IMR-90 (cell line): ENCODE data around the gene AMFR. TPM values are rescaled to one million over a fixed set of nuclear protein-coding genes. Genes with fewer than 3 reads are reported as not detected.

Experiments used
- ATAC-seq: fragments of 200-7000 bp; cut with Tn5 transposase; 2 replicates; pipeline ENCODE4 v1.9.1; 2020; ENCODE audit warnings: low read depth, mild to moderate bottlenecking, moderate library complexity
- BruUV-seq: library from RNA; stranded (reverse); fragments of 400-500 nt; replicated peaks from 2 replicates; lab custom pipeline; 2021; lab: Mats Ljungman, UMichigan
- CTCF ChIA-PET: fragments of 300-600 bp; formaldehyde crosslinking; extraction: SDS; loops from one replicate; lab custom pipeline; 2021; ENCODE audit warnings: antibody characterized with exemption; lab: Yijun Ruan, JAX
- POLR2A ChIA-PET: fragments of 300-600 bp; sonication (Branson Sonifier 250); formaldehyde crosslinking; loops from one replicate; lab custom pipeline; 2022; ENCODE audit warnings: antibody characterized with exemption; ENCODE audit not compliant: unreplicated experiment; lab: Charles Lee
- DNase-seq: peaks from one replicate; pipeline ENCODE4 v3.0.0; 2013
- H2AFZ ChIP-seq: replicated peaks from 2 replicates; pipeline ENCODE3; 2013; ENCODE audit warnings: low read length, mild to moderate bottlenecking; ENCODE audit not compliant: poor library complexity
- H2AK5ac ChIP-seq: 2 replicates; pipeline ENCODE4 v1.6.1; 2013; ENCODE audit warnings: low read depth, low read length, inconsistent platforms
- H2AK9ac ChIP-seq: replicated peaks from 2 replicates; pipeline ENCODE3; 2013; ENCODE audit warnings: mild to moderate bottlenecking, low read depth, low read length, moderate library complexity; ENCODE audit not compliant: poor library complexity
- H2BK120ac ChIP-seq: 2 replicates; pipeline ENCODE4 v1.6.1; 2013; ENCODE audit warnings: low read depth, low read length, inconsistent platforms
- H2BK15ac ChIP-seq: 3 replicates; pipeline ENCODE4 v1.6.1; 2013; ENCODE audit warnings: low read depth, low read length, inconsistent platforms
- H2BK20ac ChIP-seq: 2 replicates; pipeline ENCODE4 v1.6.1; 2013; ENCODE audit warnings: low read depth, mild to moderate bottlenecking, inconsistent platforms, low read length, moderate library complexity
- H2BK5ac ChIP-seq: 2 replicates; pipeline ENCODE4 v1.6.1; 2013; ENCODE audit warnings: mild to moderate bottlenecking, low read depth, low read length, inconsistent platforms; ENCODE audit not compliant: poor library complexity, severe bottlenecking
- H3K14ac ChIP-seq: replicated peaks from 2 replicates; pipeline ENCODE4 v1.6.1; 2013; ENCODE audit warnings: low read depth, low read length, inconsistent platforms
- H3K18ac ChIP-seq: 2 replicates; pipeline ENCODE4 v1.6.1; 2013; ENCODE audit warnings: low read depth, low read length, control low read depth
- H3K23ac ChIP-seq: 2 replicates; pipeline ENCODE4 v1.6.1; 2013; ENCODE audit warnings: low read depth, low read length, inconsistent platforms
- H3K27ac ChIP-seq: 2 replicates; pipeline ENCODE4 v1.5.1; 2013; ENCODE audit warnings: mild to moderate bottlenecking, control low read depth, low read length; ENCODE audit not compliant: insufficient read depth
- H3K27me3 ChIP-seq: 2 replicates; pipeline ENCODE4 v1.6.1; 2013; ENCODE audit warnings: low read length; ENCODE audit not compliant: control insufficient read depth, insufficient read depth
- H3K36me3 ChIP-seq: 2 replicates; pipeline ENCODE4 v1.6.1; 2013; ENCODE audit warnings: low read length, mixed read lengths; ENCODE audit not compliant: control insufficient read depth, insufficient read depth
- H3K4ac ChIP-seq: 2 replicates; pipeline ENCODE4 v1.6.1; 2013; ENCODE audit warnings: low read depth, low read length, inconsistent platforms
- H3K4me1 ChIP-seq: 2 replicates; pipeline ENCODE4 v1.6.1; 2013; ENCODE audit warnings: low read length, mixed read lengths; ENCODE audit not compliant: control insufficient read depth, insufficient read depth
- H3K4me2 ChIP-seq: 2 replicates; pipeline ENCODE4 v1.6.1; 2013; ENCODE audit warnings: low read depth, mild to moderate bottlenecking, control low read depth, low read length, moderate library complexity
- H3K4me3 ChIP-seq: 2 replicates; pipeline ENCODE4 v1.5.1; 2013; ENCODE audit warnings: low read depth, mild to moderate bottlenecking, control low read depth, low read length, moderate library complexity; ENCODE audit not compliant: insufficient read depth
- H3K56ac ChIP-seq: 2 replicates; pipeline ENCODE4 v1.6.1; 2013; ENCODE audit warnings: low read length, inconsistent platforms; ENCODE audit not compliant: insufficient read depth; ENCODE audit errors: extremely low read depth
- H3K79me1 ChIP-seq, 2 experiments: 2 replicates each; pipeline ENCODE4 v1.6.1; 2013; ENCODE audit warnings: low read length in 2 of 2, inconsistent platforms in 1 of 2, low read depth in 1 of 2
- H3K9ac ChIP-seq: 2 replicates; pipeline ENCODE4 v1.6.1; 2013; ENCODE audit warnings: low read depth, low read length, control low read depth
- H3K9me1 ChIP-seq: 2 replicates; pipeline ENCODE4 v1.6.1; 2013; ENCODE audit warnings: low read length, inconsistent platforms; ENCODE audit not compliant: insufficient read depth
- H3K9me3 ChIP-seq: 2 replicates; pipeline ENCODE4 v1.6.1; 2013; ENCODE audit warnings: low read length; ENCODE audit not compliant: control insufficient read depth, insufficient read depth
- H4K20me1 ChIP-seq: 2 replicates; pipeline ENCODE4 v1.6.1; 2013; ENCODE audit warnings: low read length, inconsistent platforms; ENCODE audit not compliant: insufficient read depth
- H4K5ac ChIP-seq: 2 replicates; pipeline ENCODE4 v1.6.1; 2013; ENCODE audit warnings: mild to moderate bottlenecking, low read depth, low read length, control low read depth
- H4K8ac ChIP-seq, 2 experiments: 2 replicates each; pipeline ENCODE4 v1.6.1; 2013; ENCODE audit warnings: low read depth in 2 of 2, low read length in 2 of 2, control low read depth in 1 of 2, inconsistent platforms in 1 of 2
- H4K91ac ChIP-seq: 2 replicates; pipeline ENCODE4 v1.6.1; 2013; ENCODE audit warnings: low read depth, low read length, inconsistent platforms; ENCODE audit not compliant: insufficient read depth
- BHLHE40 ChIP-seq: fragments of 150-350 bp; IDR thresholded peaks from 2 replicates; pipeline ENCODE4 v1.6.1; 2016; ENCODE audit warnings: mild to moderate bottlenecking, low read depth, low read length
- CEBPB ChIP-seq: IDR thresholded peaks from 2 replicates; pipeline ENCODE4 v1.6.1; 2012; ENCODE audit warnings: low read depth, low read length, improper control_type of control experiment
- CHD1 ChIP-seq: IDR thresholded peaks from 2 replicates; pipeline ENCODE4 v1.6.1; 2012; ENCODE audit warnings: low read depth, low read length, improper control_type of control experiment
- MAFK ChIP-seq: IDR thresholded peaks from 2 replicates; pipeline ENCODE4 v1.6.1; 2012; ENCODE audit warnings: low read depth, low read length, improper control_type of control experiment
- MAZ ChIP-seq: IDR thresholded peaks from 2 replicates; pipeline ENCODE4 v1.6.1; 2012; ENCODE audit warnings: low read depth, mild to moderate bottlenecking, low read length, improper control_type of control experiment, moderate library complexity, borderline replicate concordance
- MXI1 ChIP-seq: IDR thresholded peaks from 2 replicates; pipeline ENCODE4 v1.6.1; 2012; ENCODE audit warnings: low read depth, mild to moderate bottlenecking, low read length, moderate library complexity, borderline replicate concordance
- NFE2L2 ChIP-seq: fragments of 150-350 bp; IDR thresholded peaks from 2 replicates; pipeline ENCODE4 v1.6.1; 2016; ENCODE audit warnings: low read depth, mild to moderate bottlenecking, low read length
- POLR2A ChIP-seq: IDR thresholded peaks from 2 replicates; pipeline ENCODE4 v1.6.1; 2012; ENCODE audit warnings: mild to moderate bottlenecking, low read depth, low read length
- RAD21 ChIP-seq: IDR thresholded peaks from 2 replicates; pipeline ENCODE4 v1.6.1; 2012; ENCODE audit warnings: low read length, improper control_type of control experiment
- RCOR1 ChIP-seq: IDR thresholded peaks from 2 replicates; pipeline ENCODE4 v1.6.1; 2012; ENCODE audit warnings: mild to moderate bottlenecking, low read length, improper control_type of control experiment; ENCODE audit not compliant: insufficient replicate concordance
- RFX5 ChIP-seq: IDR thresholded peaks from 2 replicates; pipeline ENCODE4 v1.8.0; 2012; ENCODE audit warnings: low read depth, mild to moderate bottlenecking, low read length, moderate library complexity
- SMC3 ChIP-seq: fragments of 150-350 bp; IDR thresholded peaks from 2 replicates; pipeline ENCODE4 v1.6.1; 2016; ENCODE audit warnings: low read depth, mild to moderate bottlenecking, antibody characterized with exemption, low read length, moderate library complexity
- USF2 ChIP-seq: fragments of 150-350 bp; IDR thresholded peaks from 2 replicates; pipeline ENCODE4 v1.6.1; 2017; ENCODE audit warnings: mild to moderate bottlenecking, antibody characterized with exemption, low read length, low read depth
- WGBS, 2 experiments: methylation state at CpG; one replicate each; pipeline versions ENCODE4 v1.1.5 to v1.1.7; 2013; ENCODE audit warnings: missing lambda C conversion rate in 2 of 2; ENCODE audit not compliant: insufficient read length in 1 of 2; ENCODE audit errors: extremely low coverage in 2 of 2; 5-methylcytosine and 5-hydroxymethylcytosine counted together
- dilution Hi-C: fragments of 300-500 bp; cut with HindIII; formaldehyde crosslinking; loops from one replicate; pipeline ENCODE4 v1.14.3; 2018; ENCODE audit warnings: low sequenced_read_pairs; ENCODE audit not compliant: unreplicated experiment
- in situ Hi-C: fragments of 300-500 bp; cut with MboI; formaldehyde crosslinking; loops from 3 replicates; pipeline ENCODE4 v1.14.3; 2019; ENCODE audit warnings: low sequenced_read_pairs, inconsistent platforms, mixed read lengths
- intact Hi-C: fragments of 100-400 bp; cut with micrococcal nuclease; formaldehyde crosslinking; loops from 2 replicates; pipeline ENCODE4 v1.10.0; 2022
- polyA plus RNA-seq, 3 experiments: library from polyadenylated mRNA; depleted of rRNA; stranded (reverse); fragments of >200 nt; gene quantifications; 2 replicates each; pipeline ENCODE4 v1.2.3, GENCODE V29; 2012; ENCODE audit warnings: low replicate concordance in 1 of 3
- total RNA-seq: library from RNA; depleted of rRNA; stranded (reverse); fragments of >200 nt; gene quantifications from 2 replicates; pipeline ENCODE4 v1.2.3, GENCODE V29; 2012
- TF ChIP-seq, protein P1 (sequence below): conservative IDR thresholded peaks from 2 replicates; pipeline ENCODE4 v1.5.1; 2012; ENCODE audit warnings: mild to moderate bottlenecking, low read depth, low read length, improper control_type of control experiment
- TF ChIP-seq, protein P2 (sequence below): fragments of 150-350 bp; IDR thresholded peaks from 2 replicates; pipeline ENCODE4 v1.6.1; 2016; ENCODE audit warnings: low read depth, mild to moderate bottlenecking, low read length, moderate library complexity, borderline replicate concordance

AMFR gene
- total and polyA plus RNA-seq, 2 of the 4 experiments (the other 2 are of a cell fraction), result 60.7 to 216 TPM

GRCh38 chr16:56320056-56320455 is 105.3 kb downstream of the AMFR start:
- Histone ChIP-seq H3K9me1 (no peaks in the 10 kb centered on the region), H3K9me3 (no peaks in the 10 kb centered on the region), H2AK9ac (no peak overlapping the region), H3K27me3 (peaks cover 25% of the 10 kb centered on the region), H2AK5ac (no peak overlapping the region), H3K14ac (no peak overlapping the region), H3K4ac (no peak overlapping the region), H3K4me3 (no peak overlapping the region), H2BK20ac (no peak overlapping the region), H3K4me2 (no peak overlapping the region), H3K36me3 (no peaks in the 10 kb centered on the region), H3K56ac (no peak overlapping the region), H4K5ac (no peak overlapping the region), H4K8ac (no peak overlapping the region), H3K23ac (no peak overlapping the region), H3K4me1 (no peaks in the 10 kb centered on the region), H3K79me1 (no peaks in the 10 kb centered on the region), H4K91ac (no peak overlapping the region), H4K20me1 (no peaks in the 10 kb centered on the region), H3K27ac (no peak overlapping the region), H3K9ac (no peak overlapping the region), H2BK5ac (no peak overlapping the region), H2BK120ac (no peak overlapping the region), H2BK15ac (no peak overlapping the region), H2AFZ (no peak overlapping the region), H3K18ac (no peak overlapping the region)
- BruUV-seq, result no TSS peak
- POLR2A ChIA-PET, result no interaction called here
- DNase-seq (no peak), ATAC-seq (no peak)
- TF ChIP-seq, protein P1, sequence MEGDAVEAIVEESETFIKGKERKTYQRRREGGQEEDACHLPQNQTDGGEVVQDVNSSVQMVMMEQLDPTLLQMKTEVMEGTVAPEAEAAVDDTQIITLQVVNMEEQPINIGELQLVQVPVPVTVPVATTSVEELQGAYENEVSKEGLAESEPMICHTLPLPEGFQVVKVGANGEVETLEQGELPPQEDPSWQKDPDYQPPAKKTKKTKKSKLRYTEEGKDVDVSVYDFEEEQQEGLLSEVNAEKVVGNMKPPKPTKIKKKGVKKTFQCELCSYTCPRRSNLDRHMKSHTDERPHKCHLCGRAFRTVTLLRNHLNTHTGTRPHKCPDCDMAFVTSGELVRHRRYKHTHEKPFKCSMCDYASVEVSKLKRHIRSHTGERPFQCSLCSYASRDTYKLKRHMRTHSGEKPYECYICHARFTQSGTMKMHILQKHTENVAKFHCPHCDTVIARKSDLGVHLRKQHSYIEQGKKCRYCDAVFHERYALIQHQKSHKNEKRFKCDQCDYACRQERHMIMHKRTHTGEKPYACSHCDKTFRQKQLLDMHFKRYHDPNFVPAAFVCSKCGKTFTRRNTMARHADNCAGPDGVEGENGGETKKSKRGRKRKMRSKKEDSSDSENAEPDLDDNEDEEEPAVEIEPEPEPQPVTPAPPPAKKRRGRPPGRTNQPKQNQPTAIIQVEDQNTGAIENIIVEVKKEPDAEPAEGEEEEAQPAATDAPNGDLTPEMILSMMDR, result no peak
- TF ChIP-seq MAFK (no peak), CEBPB (no peak), RCOR1 (no peak), SMC3 (no peak), USF2 (no peak), RFX5 (no peak), CHD1 (no peak), RAD21 (no peak), MXI1 (no peak), POLR2A (no peak), BHLHE40 (no peak), MAZ (no peak), NFE2L2 (no peak)
- TF ChIP-seq, protein P2, sequence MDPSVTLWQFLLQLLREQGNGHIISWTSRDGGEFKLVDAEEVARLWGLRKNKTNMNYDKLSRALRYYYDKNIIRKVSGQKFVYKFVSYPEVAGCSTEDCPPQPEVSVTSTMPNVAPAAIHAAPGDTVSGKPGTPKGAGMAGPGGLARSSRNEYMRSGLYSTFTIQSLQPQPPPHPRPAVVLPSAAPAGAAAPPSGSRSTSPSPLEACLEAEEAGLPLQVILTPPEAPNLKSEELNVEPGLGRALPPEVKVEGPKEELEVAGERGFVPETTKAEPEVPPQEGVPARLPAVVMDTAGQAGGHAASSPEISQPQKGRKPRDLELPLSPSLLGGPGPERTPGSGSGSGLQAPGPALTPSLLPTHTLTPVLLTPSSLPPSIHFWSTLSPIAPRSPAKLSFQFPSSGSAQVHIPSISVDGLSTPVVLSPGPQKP, result no peak
- dilution Hi-C loops (no loop called here), intact Hi-C loops (no loop called here), in situ Hi-C loops (loop anchor here (5.0 to 25.0 kb wide), 3 partner anchors 373 to 858 kb away; no protein-coding TSS in a partner anchor)
- CTCF ChIA-PET, result no interaction called here
- 80% methylated on average over 5 of the region's 8 CpGs; no CpG with 5 or more reads in 1 of the 2 experiments for WGBS, 2 experiments
